Left lobe of liver (tissue), 2 donors: Measurements from ENCODE around the gene RBPMS2. TPM values are rescaled to one million over a fixed set of nuclear protein-coding genes. Genes with fewer than 3 reads are reported as not detected.

ENCODE experiments used
- ATAC-seq: fragments of 200-7000 bp; cut with Tn5 transposase; one replicate; pipeline ENCODE4 v1.9.1; 2020; ENCODE audit warnings: mild to moderate bottlenecking, moderate library complexity
- DNase-seq: peaks from one replicate; pipeline ENCODE4 v3.0.0-alpha.2; 2020; ENCODE audit warnings: low spot score
- total RNA-seq: library from RNA; stranded (reverse); gene quantifications from one replicate; pipeline ENCODE4 v1.2.1, GENCODE V29; 2021
- donor health status: DM: no; HTN: no; CAD: no; lungs with moderate emphysema.
- donor health status: DM: no; HTN: yes; CAD: no.

The RBPMS2 gene
- total RNA-seq, 1 donor from 2014 or later = 7.5 TPM

GRCh38 chr15:64697911-64698369, 77.4 kb downstream of the RBPMS2 start:
- ATAC-seq = no peak

GRCh38 chr15:64696481-64696880, 78.9 kb downstream of the RBPMS2 start:
- ATAC-seq (no peak), DNase-seq (no peak)

More at GRCh38 chr15:64697911-64698369, 77.4 kb downstream of the RBPMS2 start:
- DNase-seq = no peak

GRCh38 chr15:64695561-64695992, 79.8 kb downstream of the RBPMS2 start:
- DNase-seq = no peak

GRCh38 chr15:64694816-64695215, 80.6 kb downstream of the RBPMS2 start:
- no peak for ATAC-seq
- no peak for DNase-seq

More at GRCh38 chr15:64695561-64695992, 79.8 kb downstream of the RBPMS2 start:
- no peak for ATAC-seq

GRCh38 chr15:64693134-64693533, 82.3 kb downstream of the RBPMS2 start:
- peak; percentile 74 for DNase-seq

GRCh38 chr15:64691896-64692565, 83.4 kb downstream of the RBPMS2 start:
- no peak for DNase-seq
- peak; percentile 7 for ATAC-seq

More at GRCh38 chr15:64693134-64693533, 82.3 kb downstream of the RBPMS2 start:
- peak; percentile 87 for ATAC-seq

- DNase-seq = no peak
- peak; percentile 23 for ATAC-seq
Measured at GRCh38 chr15:64690578-64691296, 84.7 kb downstream of the RBPMS2 start.

GRCh38 chr15:64690008-64690407, 85.4 kb downstream of the RBPMS2 start:
- ATAC-seq = no peak
- no peak for DNase-seq

Other genes starting within 250 kb of the RBPMS2 start
- gene PIF1, start 50.1 kb upstream of the RBPMS2 start, total RNA-seq = 0.93 TPM
- 4.3 TPM for gene PLEKHO2, start 66.3 kb upstream of the RBPMS2 start, total RNA-seq
- gene ANKDD1A, start 136.3 kb upstream of the RBPMS2 start, total RNA-seq = 0.38 TPM
- 35.7 TPM for gene SPG21, start 214.3 kb upstream of the RBPMS2 start, total RNA-seq